Neural crest cell (in vitro differentiated cells): Measurements from ENCODE around the gene ABHD18. TPM values are rescaled to one million over a fixed set of nuclear protein-coding genes. Genes with fewer than 3 reads are reported as not detected.
A peak's percentile ranks its signal among the peaks of the same experiment; 100 is the strongest.
"Not testable (repeated sequence)": the region's sequence is repeated elsewhere in the genome, so short reads cannot be mapped to it uniquely, and the experiment has no call there.

Source experiments
- DNase-seq: peaks from one replicate; pipeline ENCODE4 v3.0.0; 2021; ENCODE audit warnings: low read depth, mixed read lengths, low spot score
- H3K27ac Mint-ChIP-seq: one replicate; pipeline ENCODE4 v1.8.0; 2021; ENCODE audit warnings: mild to moderate bottlenecking, mixed read lengths; ENCODE audit not compliant: unreplicated experiment
- H3K27me3 Mint-ChIP-seq: 2 replicates; pipeline ENCODE4 v1.8.0; 2021; ENCODE audit warnings: low read depth, mild to moderate bottlenecking, mixed read lengths
- H3K36me3 Mint-ChIP-seq: 2 replicates; pipeline ENCODE4 v1.8.0; 2021; ENCODE audit warnings: low read depth, mild to moderate bottlenecking, mixed read lengths
- H3K4me1 Mint-ChIP-seq: 2 replicates; pipeline ENCODE4 v1.8.0; 2021; ENCODE audit warnings: mixed read lengths
- H3K4me3 Mint-ChIP-seq: one replicate; pipeline ENCODE4 v1.8.0; 2021; ENCODE audit warnings: mild to moderate bottlenecking, mixed read lengths
- H3K9me3 Mint-ChIP-seq: 2 replicates; pipeline ENCODE4 v1.8.0; 2021; ENCODE audit warnings: mixed read lengths
- total RNA-seq: library from RNA; stranded (reverse); gene quantifications from 2 replicates; pipeline ENCODE4 v1.2.1, GENCODE V29; 2021
- TF ChIP-seq, protein P1 (sequence below): fragments of 200-600 bp; sonication (generic); conservative IDR thresholded peaks from 2 replicates; pipeline ENCODE4 v1.5.0; 2021; ENCODE audit warnings: antibody characterized with exemption, mild to moderate bottlenecking

Gene ABHD18
- total RNA-seq, 1 donor from 2014 or later = 10.5 TPM

DNA sequence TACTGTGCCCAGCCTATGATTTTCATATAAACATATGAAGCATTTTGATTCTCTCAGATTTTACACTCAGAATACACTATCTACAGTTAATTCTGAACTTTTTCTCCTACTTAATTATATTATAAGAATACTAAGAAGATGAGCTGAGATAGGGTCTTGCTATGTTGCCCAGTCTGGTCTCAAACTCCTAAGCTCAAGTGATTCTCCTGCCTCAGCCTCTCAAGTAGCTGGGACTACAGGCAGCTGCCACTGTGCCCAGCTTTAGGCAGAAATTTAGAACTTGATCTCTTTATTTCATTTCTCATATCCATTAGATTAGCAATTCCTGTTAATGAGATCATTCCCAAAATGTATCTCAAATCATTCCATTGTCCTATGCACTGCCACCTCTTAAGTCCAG lies 91.2 kb downstream of the ABHD18 start:
- TF ChIP-seq, protein P1, sequence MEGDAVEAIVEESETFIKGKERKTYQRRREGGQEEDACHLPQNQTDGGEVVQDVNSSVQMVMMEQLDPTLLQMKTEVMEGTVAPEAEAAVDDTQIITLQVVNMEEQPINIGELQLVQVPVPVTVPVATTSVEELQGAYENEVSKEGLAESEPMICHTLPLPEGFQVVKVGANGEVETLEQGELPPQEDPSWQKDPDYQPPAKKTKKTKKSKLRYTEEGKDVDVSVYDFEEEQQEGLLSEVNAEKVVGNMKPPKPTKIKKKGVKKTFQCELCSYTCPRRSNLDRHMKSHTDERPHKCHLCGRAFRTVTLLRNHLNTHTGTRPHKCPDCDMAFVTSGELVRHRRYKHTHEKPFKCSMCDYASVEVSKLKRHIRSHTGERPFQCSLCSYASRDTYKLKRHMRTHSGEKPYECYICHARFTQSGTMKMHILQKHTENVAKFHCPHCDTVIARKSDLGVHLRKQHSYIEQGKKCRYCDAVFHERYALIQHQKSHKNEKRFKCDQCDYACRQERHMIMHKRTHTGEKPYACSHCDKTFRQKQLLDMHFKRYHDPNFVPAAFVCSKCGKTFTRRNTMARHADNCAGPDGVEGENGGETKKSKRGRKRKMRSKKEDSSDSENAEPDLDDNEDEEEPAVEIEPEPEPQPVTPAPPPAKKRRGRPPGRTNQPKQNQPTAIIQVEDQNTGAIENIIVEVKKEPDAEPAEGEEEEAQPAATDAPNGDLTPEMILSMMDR = no peak
- Mint-ChIP-seq H3K4me1 (peaks cover 9% of the 10 kb centered on the region), H3K9me3 (no peaks in the 10 kb centered on the region), H3K27me3 (no peaks in the 10 kb centered on the region), H3K4me3 (peak overlapping the region; percentile 11), H3K27ac (no peak overlapping the region), H3K36me3 (no peaks in the 10 kb centered on the region)
- no peak for DNase-seq

DNA sequence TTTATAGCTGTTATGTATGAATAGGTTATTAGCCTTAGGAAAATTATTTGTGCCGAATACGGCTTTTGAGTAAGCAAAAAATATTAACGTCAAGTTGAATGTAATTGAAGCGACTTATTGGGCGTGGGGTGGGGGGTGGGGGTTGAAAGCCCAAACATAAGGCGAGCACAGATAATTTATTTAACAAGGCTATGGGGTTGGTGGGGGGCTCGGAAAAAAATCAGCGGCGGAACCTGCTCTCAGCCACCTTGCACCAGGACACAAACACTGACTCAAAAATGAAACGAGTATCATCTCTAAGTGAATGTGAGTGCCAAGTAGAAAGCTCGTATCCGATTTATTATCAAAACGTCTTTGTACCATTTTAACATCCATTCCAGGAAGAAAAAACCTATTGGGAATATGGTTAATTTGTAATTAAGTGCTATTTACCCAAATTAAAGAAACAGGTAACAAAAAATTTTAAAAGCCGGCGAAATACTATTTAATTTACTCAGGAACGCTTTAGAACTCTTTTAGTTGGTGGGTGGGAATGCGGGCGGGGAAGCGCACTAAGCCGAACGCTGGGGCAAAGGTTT lies 95.0 kb downstream of the ABHD18 start:
- DNase-seq = no peak
- no peaks in the 10 kb centered on the region for H3K9me3 Mint-ChIP-seq
- H3K36me3 Mint-ChIP-seq = no peaks in the 10 kb centered on the region
- peak overlapping the region; percentile 87 for H3K4me3 Mint-ChIP-seq
- no peaks in the 10 kb centered on the region for H3K27me3 Mint-ChIP-seq
- TF ChIP-seq, protein P1 = no peak
- peaks cover 19% of the 10 kb centered on the region for H3K4me1 Mint-ChIP-seq
- peak overlapping the region; percentile 93 for H3K27ac Mint-ChIP-seq

DNA sequence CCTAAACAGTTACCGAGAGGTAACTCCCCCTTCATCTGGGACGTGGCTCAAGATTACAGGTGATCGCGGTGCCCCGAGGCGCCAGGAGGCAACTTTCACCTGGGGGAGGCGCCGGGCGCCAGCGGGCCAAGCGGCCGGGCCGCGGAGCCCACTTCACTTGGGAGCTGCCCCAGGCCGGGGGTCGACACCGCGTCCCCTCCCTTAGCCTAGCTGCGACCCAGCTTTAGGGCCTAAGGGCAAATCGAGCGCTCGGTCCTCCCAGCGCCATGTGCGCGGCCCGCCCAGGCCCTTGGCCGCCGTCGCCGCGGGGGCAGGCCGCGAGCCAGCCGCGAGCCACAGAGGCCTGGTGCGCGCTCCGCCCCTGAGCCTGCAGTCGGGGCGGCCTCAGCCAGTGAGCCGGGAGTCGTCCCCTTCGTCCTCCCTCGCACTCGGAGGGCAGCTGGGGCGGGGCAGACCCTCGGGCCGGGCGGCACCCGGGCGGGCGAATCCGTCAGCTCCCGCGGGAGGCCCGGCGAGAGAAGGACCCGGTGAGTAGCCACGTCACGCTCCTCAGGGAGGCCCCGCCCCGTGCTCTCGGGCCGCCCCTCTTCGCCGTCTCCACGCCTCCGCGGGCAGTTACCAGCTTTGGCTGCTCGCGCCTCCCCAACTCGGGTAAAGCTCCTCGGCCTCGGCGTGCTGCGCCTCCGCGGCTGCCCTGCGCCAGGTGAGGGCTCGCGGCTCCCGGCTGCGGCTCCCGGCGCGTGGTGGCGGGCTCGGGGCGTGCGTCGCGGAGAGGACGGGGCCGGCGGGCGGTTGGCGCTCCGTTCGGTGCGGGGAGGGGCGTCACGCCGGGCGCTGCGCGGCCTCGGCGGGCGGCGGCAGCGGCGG lies 95.7 kb downstream of the ABHD18 start, which contains the start of gene LARP1B:
Gene LARP1B, plus strand, starts transcription at position 614 of the 867 bp plus-strand sequence. CDS start 13,640 bp downstream, outside the sequence.
- H3K36me3 Mint-ChIP-seq = no peaks in the 10 kb centered on the region
- peak within 1 kb of the TSS; percentile 93 for H3K27ac Mint-ChIP-seq
- TF ChIP-seq, protein P1 = no peak
- H3K4me1 Mint-ChIP-seq = peaks cover 23% of the 10 kb centered on the region
- H3K4me3 Mint-ChIP-seq = peak within 1 kb of the TSS; percentile 94
- peak; percentile 91 for DNase-seq
- H3K27me3 Mint-ChIP-seq = no peaks in the 10 kb centered on the region
- no peaks in the 10 kb centered on the region for H3K9me3 Mint-ChIP-seq

- no peak overlapping the region for H3K27ac Mint-ChIP-seq
Measured at GRCh38 chr4:128061566-128062536, 96.6 kb downstream of the ABHD18 start.

DNA sequence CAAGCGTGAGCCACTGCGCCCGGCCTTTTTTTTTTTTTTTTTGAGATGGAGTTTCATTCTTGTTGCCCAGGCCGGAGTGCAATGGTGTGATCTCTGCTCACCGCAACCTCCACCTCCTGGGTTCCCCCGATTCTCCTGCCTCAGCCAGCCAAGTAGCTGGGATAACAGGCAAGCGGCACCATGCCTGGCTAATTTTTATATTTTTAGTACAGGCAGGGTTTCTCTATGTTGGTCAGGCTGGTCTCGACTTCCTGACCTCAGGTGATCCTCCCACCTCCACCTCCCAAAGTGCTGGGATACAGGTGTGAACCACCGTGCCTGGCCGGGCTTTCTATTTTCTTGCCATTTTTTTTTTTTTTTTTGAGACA lies 101.2 kb downstream of the ABHD18 start:
- H3K36me3 Mint-ChIP-seq, H3K27me3 Mint-ChIP-seq, H3K9me3 Mint-ChIP-seq, H3K27ac Mint-ChIP-seq, H3K4me3 Mint-ChIP-seq, DNase-seq: not testable (repeated sequence)
- peaks cover 14% of the 10 kb centered on the region for H3K4me1 Mint-ChIP-seq

More at GRCh38 chr4:128061566-128062536, 96.6 kb downstream of the ABHD18 start:
- Mint-ChIP-seq H3K36me3 (no peaks in the 10 kb centered on the region), H3K4me1 (peaks cover 23% of the 10 kb centered on the region), H3K27me3 (no peaks in the 10 kb centered on the region), H3K4me3 (peak overlapping the region; percentile 94), H3K9me3 (no peaks in the 10 kb centered on the region)
- peak; percentile 55 for DNase-seq
- TF ChIP-seq, protein P1 = no peak
